ENCODE data around the gene WDR27.

The WDR27 gene

DNA sequence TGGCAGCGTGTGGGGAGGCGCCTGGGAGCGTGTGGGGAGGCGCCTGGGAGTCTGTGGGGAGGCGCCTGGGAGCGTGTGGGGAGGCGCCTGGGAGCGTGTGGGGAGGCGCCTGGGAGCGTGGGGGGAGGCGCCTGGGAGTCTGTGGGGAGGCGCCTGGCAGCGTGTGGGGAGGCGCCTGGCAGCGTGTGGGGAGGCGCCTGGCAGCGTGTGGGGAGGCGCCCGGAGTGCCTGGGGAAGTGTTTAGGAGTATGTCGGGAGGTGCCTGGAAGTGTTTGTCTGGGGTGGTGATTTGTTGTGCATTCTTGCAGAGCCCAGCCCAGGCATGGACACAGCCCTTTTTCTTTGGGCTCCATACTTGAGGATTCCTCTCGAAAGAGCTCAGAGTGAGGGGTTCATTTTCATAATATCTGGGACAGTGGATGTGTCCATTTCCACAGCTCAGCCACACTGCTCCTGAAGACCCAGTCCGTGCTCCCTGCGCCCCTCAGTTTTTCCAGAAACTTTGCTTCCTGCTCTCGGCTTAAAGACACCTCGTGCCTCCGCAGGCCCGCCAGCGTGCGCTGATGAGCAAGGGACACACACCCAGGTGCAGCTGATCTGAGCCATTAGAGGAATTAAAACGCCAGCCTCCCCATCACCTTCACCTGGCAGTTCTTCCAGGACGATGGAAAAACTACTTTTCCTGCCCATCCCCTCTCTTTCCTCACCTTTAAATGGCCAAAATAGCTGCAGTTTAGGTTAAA lies 276.0 kb downstream of the WDR27 start:
- DNase-seq: no peak

DNA sequence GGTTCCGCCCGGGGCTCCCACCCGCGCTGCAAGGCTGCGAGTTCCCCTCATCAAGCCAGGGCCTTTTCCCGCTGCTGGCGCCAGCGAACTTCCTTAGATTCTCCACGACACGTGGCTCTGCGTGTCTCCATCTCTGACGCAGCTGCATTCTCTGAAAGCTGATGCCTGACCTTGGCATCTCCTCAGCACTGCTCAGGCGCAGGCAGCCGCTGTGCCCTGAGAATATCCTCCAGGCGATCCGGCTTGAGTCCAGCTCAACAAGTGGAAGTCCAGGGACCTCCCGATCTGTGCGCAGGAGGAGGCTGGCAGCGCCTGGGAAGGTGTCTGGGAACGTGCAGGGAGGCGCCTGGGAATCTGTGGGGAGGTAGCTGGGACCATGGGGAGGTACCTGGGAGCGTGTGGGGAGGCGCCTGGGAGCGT lies 277.0 kb downstream of the WDR27 start:
- DNase-seq: no peak

DNA sequence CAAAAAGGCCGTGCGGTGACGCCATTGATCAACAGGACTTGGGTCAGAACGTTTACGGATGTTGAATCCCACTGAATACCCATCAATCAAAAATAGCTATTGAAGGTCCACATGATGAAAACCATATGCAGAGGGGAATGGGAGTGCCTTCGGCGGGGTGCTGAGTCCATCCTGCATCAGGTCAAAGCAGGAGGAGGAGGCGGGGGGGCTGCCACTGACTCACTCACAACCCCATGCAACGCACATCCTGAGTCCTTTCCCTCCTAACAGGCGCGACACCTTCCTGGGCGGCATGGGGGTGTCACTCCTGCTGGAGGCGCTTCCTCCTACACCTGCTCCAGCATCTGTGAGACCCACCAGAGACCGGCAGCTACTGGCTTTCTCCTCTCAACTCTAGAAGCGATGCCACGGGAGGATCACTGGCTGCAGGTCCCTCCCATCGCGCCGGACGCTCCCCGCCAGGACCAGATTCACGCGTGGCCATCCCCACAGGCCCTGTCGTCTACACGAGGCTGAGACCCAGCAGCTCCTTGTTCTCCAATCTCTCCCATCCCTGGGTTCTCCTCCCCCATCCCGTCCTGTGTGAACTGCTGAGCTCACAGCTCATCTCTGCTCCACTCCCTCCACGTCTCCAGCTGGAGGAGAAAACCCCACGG lies 277.6 kb downstream of the WDR27 start:
- DNase-seq: no peak

DNA sequence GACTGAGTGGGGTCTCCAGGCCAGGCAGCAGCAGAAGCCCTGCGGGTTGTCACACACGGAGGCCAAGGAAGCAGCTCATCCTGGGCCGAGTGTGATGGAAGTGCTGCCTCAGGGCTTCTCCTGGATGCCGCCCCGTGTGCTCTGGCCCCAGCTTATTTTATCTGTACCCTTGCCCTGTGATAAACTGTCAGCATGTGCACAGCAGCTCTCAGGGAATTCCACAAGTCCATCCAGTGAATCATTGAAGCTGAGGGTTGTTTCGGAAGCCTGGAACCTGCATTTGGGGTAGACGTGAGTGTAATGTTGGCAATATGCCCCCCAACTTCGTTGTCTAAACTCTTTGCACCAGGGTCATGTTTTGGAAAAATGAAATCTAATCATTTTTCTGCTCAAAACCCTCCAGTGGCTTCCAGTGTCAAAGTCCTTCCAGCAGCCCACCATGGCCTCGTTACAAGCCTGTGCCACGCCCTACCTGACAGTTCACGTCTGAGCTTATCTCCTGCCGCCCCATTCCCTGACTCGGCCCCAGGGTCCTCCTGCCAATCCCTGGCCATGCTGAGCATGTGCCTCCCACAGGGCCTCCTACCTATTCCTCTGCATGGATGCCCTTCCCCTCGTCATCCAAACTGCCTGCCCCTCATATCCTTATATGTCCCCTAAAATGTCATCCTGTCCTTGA lies 280.1 kb downstream of the WDR27 start:
- no peak for DNase-seq

DNA sequence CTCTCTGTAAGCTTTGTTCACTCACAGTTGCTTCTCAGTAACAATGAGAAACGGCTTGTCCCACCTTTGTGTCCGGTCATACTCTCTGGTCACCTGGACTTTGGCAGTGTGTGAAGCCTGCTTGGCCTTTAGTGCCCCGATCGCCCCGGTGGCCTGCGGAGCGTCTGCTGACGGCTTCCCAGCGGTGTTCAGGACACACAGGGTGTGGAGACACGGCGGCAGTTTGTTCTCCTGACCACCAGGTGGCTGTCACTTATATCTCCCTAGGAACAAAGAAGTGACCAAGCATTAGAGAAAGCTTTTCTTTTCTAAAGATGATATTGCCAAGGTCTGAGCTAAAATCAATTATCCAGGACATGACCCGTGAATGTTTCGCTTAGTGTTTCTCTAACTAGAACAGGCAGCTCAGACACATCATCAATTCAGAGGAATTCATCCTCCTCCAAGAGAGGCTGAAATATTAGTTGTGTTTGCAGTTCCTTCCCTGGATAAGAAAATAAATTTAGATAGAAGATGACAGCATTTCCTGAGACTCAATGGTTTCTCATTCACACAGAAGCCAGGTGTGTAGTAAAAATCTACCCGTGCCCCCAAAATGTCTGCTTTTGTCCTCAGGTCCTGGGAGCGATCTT lies 280.8 kb downstream of the WDR27 start:
- DNase-seq: no peak

DNA sequence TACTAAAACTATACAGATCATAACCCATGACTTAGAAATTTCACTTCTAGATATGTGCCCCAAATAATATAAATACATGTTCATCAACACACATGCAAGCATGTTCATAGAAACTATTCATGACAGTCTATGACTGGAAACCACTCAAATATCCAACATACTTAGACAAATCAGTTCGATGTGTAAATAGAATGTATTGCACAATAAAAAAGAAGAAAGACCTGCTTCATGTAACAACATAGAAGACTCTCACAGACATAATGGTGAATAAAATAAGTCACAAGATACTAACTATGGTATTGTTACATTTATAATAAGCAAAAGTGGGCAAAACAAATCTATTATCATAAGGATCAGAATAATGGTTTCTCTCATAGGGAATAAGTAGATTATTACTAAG lies 284.7 kb downstream of the WDR27 start:
- no peak for DNase-seq

DNA sequence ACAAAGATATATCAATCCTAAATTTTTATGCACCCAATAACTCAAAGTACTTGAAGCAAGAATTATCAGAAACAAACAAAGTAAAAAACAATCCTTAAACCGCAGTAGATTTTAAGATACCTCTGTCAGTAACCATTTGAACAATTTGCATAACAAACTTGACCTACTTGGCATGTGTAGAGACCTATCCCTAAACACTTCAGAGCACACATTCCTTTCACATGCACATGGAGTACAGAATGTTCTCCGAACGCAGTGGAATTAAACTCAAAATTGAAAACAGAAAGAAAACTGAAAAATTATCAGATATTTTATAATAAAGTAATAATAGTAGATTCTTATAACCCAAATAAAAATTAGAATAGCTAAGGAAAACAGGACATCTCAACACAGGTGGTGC lies 285.6 kb downstream of the WDR27 start:
- no peak for DNase-seq

DNA sequence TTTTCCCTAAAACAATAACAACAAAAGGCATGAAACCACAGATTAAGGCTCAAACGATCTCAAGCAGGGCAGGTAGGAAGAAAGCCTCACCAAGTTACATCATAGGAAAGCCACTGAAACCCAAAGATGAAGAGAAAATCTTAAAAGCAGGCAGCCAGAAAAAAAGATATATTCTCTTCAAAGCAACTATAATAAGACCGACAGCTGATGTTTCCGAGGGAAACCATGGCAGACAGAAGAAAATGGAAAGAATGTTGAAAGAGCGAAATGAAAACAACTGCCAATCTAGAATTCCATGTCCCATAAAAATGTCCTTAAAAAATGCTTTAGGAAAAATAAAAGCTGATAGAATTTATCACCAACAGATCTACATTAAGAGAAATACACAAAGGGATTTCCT lies 286.6 kb downstream of the WDR27 start:
- no peak for DNase-seq

DNA sequence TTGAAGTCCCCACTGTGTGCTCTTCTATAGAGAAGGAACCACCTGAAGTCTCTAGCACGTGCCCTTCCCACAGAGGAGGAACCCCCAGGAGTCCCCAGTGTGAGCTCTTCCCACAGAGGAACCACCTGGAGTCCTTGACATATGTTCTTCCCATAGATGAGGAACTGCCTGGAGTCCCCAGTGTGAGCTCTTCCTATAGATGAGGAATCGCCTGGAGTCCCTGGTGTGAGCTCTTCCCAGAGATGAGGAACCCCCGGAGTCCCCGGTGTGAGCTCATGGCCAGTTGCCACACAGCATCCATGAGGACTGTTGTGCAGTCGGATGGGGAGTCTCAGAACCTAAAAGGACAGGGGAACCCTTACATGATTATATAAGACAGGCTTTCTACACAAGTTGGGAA lies 290.1 kb downstream of the WDR27 start:
- no peak for DNase-seq

DNA sequence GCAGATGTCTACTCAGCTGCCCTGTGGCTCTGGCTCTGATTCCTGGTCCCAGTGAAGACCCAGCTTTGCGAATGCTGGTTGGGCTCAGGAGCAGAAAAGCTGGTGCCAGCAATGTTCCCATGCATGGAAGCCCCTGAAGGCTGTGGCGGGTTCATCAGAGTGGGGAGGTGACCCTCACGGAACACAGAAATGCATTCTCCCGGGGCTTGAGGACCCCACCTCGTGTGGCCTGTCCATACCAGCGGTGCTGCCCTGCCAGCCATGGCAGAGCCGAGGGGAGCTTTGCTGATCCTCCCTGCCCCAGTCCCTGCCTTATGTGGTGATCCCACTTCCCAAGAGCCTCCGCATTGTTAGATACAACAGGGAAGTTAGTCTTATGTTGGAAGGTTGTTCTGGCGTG lies 290.5 kb downstream of the WDR27 start:
- no peak for DNase-seq

DNA sequence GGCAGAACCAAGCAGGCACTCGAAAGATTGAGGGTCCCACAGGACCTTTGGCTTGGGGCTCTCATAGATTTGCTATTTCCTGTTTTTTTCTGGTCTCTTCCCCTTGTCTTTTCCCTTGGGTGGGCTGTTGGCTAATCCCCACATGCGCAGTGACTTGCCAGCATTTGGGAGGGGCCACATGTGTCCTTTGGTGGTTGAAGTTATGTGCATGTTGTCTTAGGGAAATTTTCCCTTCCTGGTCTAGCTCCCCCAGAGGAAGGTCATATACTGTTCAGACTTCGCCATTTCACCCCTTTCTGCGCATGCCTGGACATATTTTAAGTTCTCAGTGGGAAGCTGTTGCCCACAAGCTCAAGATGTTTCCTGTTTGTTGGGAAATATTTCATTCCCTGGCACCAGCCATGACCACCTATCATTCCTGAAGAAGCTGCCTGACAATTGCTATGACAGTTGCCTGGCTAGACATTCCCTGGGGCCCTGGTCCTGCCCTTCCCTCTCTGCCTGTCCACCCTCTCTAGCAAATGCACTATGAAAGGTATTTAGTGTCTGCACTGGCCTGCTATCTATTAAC lies 292.0 kb downstream of the WDR27 start:
- no peak for DNase-seq

DNA sequence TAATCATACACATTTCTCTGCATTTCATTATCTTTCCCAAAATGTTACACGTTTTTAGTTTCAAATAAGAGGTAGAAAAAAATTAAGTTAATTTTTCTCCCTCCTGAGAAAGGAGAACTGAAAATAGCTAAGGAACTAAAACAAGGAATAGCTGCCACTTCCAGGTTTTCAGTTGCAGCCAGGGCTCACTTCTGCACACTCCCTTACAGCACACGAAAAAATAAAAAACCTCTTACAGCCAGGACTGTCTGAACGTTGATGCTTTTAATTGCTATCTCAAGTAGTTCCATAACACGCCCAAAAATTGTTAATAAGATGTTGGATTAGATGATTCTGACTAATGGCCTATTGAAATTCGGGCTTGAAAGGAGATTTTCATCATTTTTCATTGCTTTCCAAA lies 294.5 kb downstream of the WDR27 start:
- DNase-seq: no peak
